ENCODE measurements around the gene HIVEP3.

Gene HIVEP3

GRCh38 chr1:41642922-41643821 is 275.6 kb downstream of the HIVEP3 start:
- DNase-seq: no peak

- no peak for DNase-seq
Observed at GRCh38 chr1:41641941-41642527, 276.7 kb downstream of the HIVEP3 start.

GRCh38 chr1:41641475-41641814 is 277.3 kb downstream of the HIVEP3 start:
- DNase-seq: no peak

GRCh38 chr1:41640756-41641474 is 277.8 kb downstream of the HIVEP3 start:
- no peak for DNase-seq

- no peak for DNase-seq
Observed at GRCh38 chr1:41640141-41640751, 278.5 kb downstream of the HIVEP3 start.

GRCh38 chr1:41639332-41639936 is 279.3 kb downstream of the HIVEP3 start:
- DNase-seq: no peak

- DNase-seq: no peak
Observed at GRCh38 chr1:41638086-41639024, 280.4 kb downstream of the HIVEP3 start.

- no peak for DNase-seq
Observed at GRCh38 chr1:41637367-41637766, 281.4 kb downstream of the HIVEP3 start.

GRCh38 chr1:41633764-41634163 is 285.0 kb downstream of the HIVEP3 start:
- DNase-seq: no peak

- DNase-seq: no peak
Observed at GRCh38 chr1:41632781-41633575, 285.7 kb downstream of the HIVEP3 start.

GRCh38 chr1:41631971-41632370 is 286.8 kb downstream of the HIVEP3 start:
- no peak for DNase-seq

- no peak for DNase-seq
Observed at GRCh38 chr1:41631154-41631553, 287.6 kb downstream of the HIVEP3 start.

GRCh38 chr1:41629571-41629970 is 289.2 kb downstream of the HIVEP3 start:
- no peak for DNase-seq

GRCh38 chr1:41629141-41629540 is 289.6 kb downstream of the HIVEP3 start:
- no peak for DNase-seq

- DNase-seq: no peak
Observed at GRCh38 chr1:41627491-41628280, 291.0 kb downstream of the HIVEP3 start.

- DNase-seq: no peak
Observed at GRCh38 chr1:41626616-41627375, 291.9 kb downstream of the HIVEP3 start.

- no peak for DNase-seq
Observed at GRCh38 chr1:41626146-41626545, 292.6 kb downstream of the HIVEP3 start.

GRCh38 chr1:41623736-41624135 is 295.0 kb downstream of the HIVEP3 start:
- DNase-seq: no peak

Data from NCI-H524 (cell line).